RWPE1 (cell line): ENCODE data around the gene NUP62CL.

Source experiments
- CTCF ChIA-PET: fragments of 350-600 bp; sonication (Branson Sonifier 250); formaldehyde crosslinking; extraction: SDS; loops from one replicate; lab custom pipeline; 2021; lab: Yijun Ruan, JAX
- POLR2A ChIA-PET: fragments of 400-600 bp; formaldehyde crosslinking; extraction: SDS; loops from one replicate; lab custom pipeline; 2020; ENCODE audit warnings: antibody characterized with exemption; ENCODE audit not compliant: low non-redundant PET; lab: Yijun Ruan, JAX
- DNase-seq: peaks from one replicate; pipeline ENCODE4 v3.0.0; 2012; ENCODE audit warnings: low spot score
- H3K27ac ChIP-seq: fragments of 450-650 bp; 2 replicates; pipeline ENCODE4 v1.5.1; 2017
- TF ChIP-seq, protein P1 (sequence below): fragments of 450-650 bp; conservative IDR thresholded peaks from 2 replicates; pipeline ENCODE4 v1.5.1; 2017; ENCODE audit warnings: low read depth, mild to moderate bottlenecking

NUP62CL gene

DNA sequence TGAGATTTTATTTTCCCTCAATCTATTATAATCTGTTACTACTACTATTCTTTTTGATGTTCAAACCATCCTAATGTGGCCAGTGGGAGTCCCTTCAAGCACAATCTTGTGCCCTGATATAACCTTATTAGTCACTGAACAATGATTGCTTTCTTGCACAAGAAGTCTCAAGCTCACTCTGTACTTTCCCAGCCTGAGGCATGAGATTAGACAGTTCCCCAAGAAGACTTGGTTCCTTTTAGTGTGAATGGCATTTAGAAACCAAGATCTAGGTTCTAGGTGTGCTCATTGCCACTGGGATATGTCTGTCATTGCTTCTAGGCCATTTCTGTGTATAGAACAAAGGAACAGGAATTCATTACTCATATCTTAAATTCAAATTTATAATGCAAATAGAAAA, 59.6 kb downstream of the NUP62CL start:
- H3K27ac ChIP-seq = no peak overlapping the region
- ChIA-PET CTCF (no interaction called here), POLR2A (no interaction called here)
- TF ChIP-seq, protein P1, sequence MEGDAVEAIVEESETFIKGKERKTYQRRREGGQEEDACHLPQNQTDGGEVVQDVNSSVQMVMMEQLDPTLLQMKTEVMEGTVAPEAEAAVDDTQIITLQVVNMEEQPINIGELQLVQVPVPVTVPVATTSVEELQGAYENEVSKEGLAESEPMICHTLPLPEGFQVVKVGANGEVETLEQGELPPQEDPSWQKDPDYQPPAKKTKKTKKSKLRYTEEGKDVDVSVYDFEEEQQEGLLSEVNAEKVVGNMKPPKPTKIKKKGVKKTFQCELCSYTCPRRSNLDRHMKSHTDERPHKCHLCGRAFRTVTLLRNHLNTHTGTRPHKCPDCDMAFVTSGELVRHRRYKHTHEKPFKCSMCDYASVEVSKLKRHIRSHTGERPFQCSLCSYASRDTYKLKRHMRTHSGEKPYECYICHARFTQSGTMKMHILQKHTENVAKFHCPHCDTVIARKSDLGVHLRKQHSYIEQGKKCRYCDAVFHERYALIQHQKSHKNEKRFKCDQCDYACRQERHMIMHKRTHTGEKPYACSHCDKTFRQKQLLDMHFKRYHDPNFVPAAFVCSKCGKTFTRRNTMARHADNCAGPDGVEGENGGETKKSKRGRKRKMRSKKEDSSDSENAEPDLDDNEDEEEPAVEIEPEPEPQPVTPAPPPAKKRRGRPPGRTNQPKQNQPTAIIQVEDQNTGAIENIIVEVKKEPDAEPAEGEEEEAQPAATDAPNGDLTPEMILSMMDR = no peak
- no peak for DNase-seq

DNA sequence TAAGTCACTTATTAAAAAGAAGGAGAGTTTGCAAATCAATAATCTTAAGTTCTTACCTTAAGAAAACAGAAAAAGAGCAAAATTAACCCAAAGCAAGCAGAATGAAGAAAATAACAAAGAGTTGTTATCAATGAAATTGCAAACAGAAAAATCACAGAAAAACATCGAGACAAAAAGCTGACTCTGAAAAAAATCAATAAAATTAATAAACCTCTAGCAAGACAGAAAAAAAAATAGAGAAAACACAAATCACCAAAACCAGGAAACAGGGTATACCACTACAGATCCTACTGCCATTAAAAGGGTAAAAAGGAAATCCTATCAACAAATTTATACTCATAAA, 70.3 kb downstream of the NUP62CL start:
- CTCF ChIA-PET = no interaction called here
- POLR2A ChIA-PET = no interaction called here
- TF ChIP-seq, protein P1 = no peak
- DNase-seq = no peak
- no peak overlapping the region for H3K27ac ChIP-seq

DNA sequence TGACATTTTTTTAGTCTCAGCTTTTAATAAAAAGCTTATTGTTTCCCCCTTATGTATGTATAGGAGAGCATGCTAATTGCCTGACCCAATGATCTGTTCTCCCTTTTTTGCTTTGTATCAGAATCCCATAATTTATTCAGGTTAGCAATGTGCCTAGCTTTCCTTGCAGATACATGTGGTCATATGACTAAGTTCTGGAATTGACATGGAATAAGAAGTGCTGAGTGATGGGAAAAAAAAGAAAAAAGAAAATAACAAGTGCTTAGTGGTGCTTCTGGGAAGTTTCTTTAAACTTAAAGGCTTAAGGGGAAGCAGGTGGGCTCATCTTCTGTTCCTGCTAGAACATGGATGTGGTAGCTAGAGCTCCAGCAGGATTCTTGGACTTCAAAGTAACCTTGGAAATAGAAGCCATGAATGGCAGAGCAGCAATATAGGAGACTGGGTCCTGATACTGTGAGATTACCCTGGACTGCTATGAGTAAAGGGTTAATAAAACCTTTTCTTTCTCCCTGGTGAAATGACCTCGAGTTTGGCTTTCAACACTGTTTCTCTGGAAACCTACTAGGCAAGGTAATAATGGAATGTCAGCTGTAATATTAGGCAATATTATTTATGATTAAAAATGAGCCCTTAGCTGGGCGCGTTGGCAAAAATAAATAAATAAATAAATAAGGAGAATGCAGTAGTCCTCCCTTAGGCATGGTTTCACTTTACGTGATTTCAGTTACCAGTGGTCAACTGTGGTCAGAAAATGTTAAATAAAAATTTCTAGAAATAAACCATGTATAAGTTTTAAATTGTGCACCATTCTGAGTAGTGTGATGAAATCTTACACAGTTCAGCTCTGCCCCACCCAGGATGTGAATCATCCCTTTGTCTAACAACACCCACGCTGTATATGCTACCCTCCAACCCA, 70.9 kb downstream of the NUP62CL start:
- peak overlapping the region; percentile 87 for H3K27ac ChIP-seq
- POLR2A ChIA-PET = no interaction called here
- peak; percentile 41 for DNase-seq
- CTCF ChIA-PET = interaction anchor here (0.6 kb wide), 1 partner anchor 315 kb away, joined by 4 read pairs; no protein-coding TSS in a partner anchor
- TF ChIP-seq, protein P1 = no peak

DNA sequence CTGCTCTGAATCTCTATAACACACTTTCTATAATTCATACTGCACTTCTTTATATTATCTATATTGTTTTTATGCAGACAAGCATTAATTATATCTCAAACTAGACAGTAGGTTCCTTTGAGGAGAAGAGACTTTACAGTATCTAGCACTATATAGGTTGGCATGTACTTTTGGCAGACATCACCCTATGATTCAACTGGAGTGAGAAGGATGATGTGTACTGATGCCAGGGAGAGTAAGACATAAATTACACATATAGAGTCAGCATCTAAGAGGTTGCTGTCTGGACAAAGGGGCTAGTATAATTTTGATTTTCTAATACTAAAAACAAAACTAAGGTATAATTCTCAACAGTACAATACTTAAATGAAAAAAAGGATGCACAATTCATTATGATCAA, 82.5 kb downstream of the NUP62CL start:
- DNase-seq = no peak
- TF ChIP-seq, protein P1 = no peak
- POLR2A ChIA-PET = no interaction called here
- no peak overlapping the region for H3K27ac ChIP-seq
- CTCF ChIA-PET = no interaction called here

DNA sequence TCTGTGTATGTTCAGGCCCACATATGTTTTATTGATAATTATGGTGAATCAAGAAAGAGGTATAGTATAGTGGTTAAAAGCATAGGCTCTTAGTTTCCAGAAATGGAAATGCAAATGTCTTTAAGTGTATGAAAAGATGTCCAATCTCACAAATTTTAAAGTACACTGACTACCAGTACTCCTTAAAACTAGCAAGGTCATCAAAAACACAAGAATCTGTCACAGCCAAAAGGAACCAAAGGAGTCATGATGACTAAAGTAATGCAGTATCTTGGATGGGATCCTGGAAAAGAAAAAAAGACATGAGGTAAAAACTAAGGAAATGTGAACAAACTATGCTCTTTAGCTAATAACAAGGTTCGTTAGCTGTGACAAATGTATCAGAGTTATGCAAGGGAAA, 87.0 kb downstream of the NUP62CL start:
- H3K27ac ChIP-seq = no peak overlapping the region
- CTCF ChIA-PET = no interaction called here
- TF ChIP-seq, protein P1 = no peak
- POLR2A ChIA-PET = no interaction called here
- no peak for DNase-seq

DNA sequence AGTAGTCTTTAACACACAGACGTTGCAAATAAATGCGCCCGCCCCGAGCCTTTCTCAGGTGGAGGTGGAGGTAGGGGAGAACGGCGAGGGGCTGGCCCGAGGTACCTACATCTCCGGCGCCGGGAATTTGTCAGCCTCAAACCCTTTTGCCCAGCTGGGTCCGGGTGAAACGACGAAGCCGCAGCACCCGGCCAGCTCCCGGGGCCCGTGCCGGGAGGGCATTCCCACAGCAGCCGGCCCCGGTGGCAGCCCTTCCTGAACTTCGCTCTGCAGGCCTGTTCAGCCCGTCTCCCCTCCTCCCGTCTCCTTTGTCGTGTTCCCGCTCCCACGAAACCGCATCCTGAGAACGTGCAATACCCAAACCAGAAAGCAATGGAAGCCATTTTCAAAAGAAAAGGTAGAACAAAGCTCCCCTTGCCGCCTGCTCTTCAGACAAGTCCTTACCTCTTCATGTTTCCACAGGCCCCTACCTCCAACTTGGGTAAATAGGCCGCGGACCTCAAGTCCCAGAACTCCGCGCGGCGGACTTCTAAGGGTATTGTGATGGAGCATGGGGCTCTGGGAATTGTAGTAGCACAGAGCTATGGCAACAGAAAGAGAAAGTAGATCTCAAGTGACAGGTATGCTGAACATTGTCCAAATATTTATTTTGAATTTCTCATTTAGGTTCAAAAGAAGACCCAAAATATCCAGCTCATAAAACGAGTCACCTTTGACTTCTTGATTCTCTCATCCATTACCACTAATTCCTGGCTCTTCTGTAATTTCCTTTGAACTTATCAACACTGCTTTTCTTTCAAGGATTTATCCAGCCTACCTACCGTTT, 87.7 kb downstream of the NUP62CL start, which contains the start of gene RBM41:
TSS of gene RBM41 (minus strand) at position 501 of the 826 bp plus-strand sequence. CDS start at position 452, 49 bp downstream.
- ChIA-PET POLR2A (no interaction called here), CTCF (no interaction called here)
- TF ChIP-seq, protein P1 = no peak
- H3K27ac ChIP-seq = peak within 1 kb of the TSS; percentile 73
- peak; percentile 52 for DNase-seq
